A549 (cell line): Measurements from ENCODE around the gene SLFN5.

Experiments
- BHLHE40 ChIP-seq: IDR thresholded peaks from 2 replicates; pipeline ENCODE4 v1.6.1; 2012; ENCODE audit warnings: low read depth, low read length, inconsistent platforms
- EP300 ChIP-seq, 2 experiments: fragments of >200 bp; sonication (Bioruptor Twin); formaldehyde crosslinking; IDR thresholded peaks; 2 replicates in 1 of 2; 3 replicates in 1 of 2; pipeline ENCODE4 v1.6.1; 2016 to 2017
- NR3C1 ChIP-seq: fragments of >200 bp; sonication (Bioruptor Twin); formaldehyde crosslinking; IDR thresholded peaks from 3 replicates; pipeline ENCODE4 v1.6.1; 2017
- TF ChIP-seq, protein P1 (sequence below): fragments of 450-650 bp; IDR thresholded peaks from 2 replicates; pipeline ENCODE4 v1.6.1; 2014; ENCODE audit warnings: antibody characterized with exemption
- TF ChIP-seq, protein P2 (sequence below): fragments of >200 bp; sonication (Bioruptor Twin); formaldehyde crosslinking; IDR thresholded peaks from 3 replicates; pipeline ENCODE4 v1.5.1; 2016

DNA sequence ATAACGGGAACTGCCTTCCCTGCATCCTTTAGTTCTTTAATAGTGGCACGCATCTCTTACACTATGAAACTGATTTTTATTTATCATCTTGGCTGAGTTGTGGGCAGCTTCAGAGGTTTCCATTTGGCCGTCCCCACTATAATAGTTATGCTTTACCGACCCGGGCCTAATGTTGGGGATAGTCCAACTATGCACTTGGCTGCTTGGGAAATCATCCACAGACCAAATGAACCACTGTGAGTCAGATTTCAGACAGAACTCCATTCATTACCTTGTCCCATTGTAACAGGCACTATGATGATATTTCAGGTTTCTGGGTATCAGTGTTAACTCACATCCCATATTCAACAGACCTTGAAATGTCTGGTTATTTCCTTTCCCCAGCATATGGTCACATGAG lies 6.1 kb upstream of the SLFN5 start:
- TF ChIP-seq, protein P1, sequence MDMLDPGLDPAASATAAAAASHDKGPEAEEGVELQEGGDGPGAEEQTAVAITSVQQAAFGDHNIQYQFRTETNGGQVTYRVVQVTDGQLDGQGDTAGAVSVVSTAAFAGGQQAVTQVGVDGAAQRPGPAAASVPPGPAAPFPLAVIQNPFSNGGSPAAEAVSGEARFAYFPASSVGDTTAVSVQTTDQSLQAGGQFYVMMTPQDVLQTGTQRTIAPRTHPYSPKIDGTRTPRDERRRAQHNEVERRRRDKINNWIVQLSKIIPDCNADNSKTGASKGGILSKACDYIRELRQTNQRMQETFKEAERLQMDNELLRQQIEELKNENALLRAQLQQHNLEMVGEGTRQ, result no peak
- TF ChIP-seq, protein P2, sequence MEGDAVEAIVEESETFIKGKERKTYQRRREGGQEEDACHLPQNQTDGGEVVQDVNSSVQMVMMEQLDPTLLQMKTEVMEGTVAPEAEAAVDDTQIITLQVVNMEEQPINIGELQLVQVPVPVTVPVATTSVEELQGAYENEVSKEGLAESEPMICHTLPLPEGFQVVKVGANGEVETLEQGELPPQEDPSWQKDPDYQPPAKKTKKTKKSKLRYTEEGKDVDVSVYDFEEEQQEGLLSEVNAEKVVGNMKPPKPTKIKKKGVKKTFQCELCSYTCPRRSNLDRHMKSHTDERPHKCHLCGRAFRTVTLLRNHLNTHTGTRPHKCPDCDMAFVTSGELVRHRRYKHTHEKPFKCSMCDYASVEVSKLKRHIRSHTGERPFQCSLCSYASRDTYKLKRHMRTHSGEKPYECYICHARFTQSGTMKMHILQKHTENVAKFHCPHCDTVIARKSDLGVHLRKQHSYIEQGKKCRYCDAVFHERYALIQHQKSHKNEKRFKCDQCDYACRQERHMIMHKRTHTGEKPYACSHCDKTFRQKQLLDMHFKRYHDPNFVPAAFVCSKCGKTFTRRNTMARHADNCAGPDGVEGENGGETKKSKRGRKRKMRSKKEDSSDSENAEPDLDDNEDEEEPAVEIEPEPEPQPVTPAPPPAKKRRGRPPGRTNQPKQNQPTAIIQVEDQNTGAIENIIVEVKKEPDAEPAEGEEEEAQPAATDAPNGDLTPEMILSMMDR, result no peak
- TF ChIP-seq EP300 (IDR thresholded peaks at IDR 0.05) (no peak), BHLHE40 (no peak), NR3C1 (no peak)
